GM23338 (cell line): Measurements from ENCODE around the gene TSPAN4. TPM values are rescaled to one million over a fixed set of nuclear protein-coding genes. Genes with fewer than 3 reads are reported as not detected.

Experiments used
- ATAC-seq: fragments of 200-7000 bp; cut with Tn5 transposase; 3 replicates; pipeline ENCODE4 v1.9.1; 2020
- DNase-seq: peaks from one replicate; pipeline ENCODE4 v3.0.0-alpha.2; 2015; ENCODE audit warnings: low spot score
- H2AFZ ChIP-seq: fragments of 200-600 bp; sonication (generic); 2 replicates; pipeline ENCODE4 v1.8.0; 2016; ENCODE audit warnings: antibody characterized with exemption, mild to moderate bottlenecking, moderate library complexity
- H3F3A ChIP-seq: fragments of 200-600 bp; sonication (generic); replicated peaks from 2 replicates; pipeline ENCODE4 v1.8.0; 2017; ENCODE audit warnings: antibody characterized with exemption, mixed run types, low read depth
- H3K27ac ChIP-seq: fragments of 200-600 bp; sonication (generic); 2 replicates; pipeline ENCODE4 v1.6.1; 2016; ENCODE audit warnings: low read depth
- H3K27me3 ChIP-seq: fragments of 200-600 bp; sonication (generic); 2 replicates; pipeline ENCODE4 v1.8.0; 2016; ENCODE audit warnings: mild to moderate bottlenecking, mixed run types, moderate library complexity; ENCODE audit not compliant: insufficient read depth
- H3K36me3 ChIP-seq: fragments of 200-600 bp; sonication (generic); 2 replicates; pipeline ENCODE4 v1.8.0; 2016; ENCODE audit warnings: mild to moderate bottlenecking; ENCODE audit not compliant: insufficient read depth
- H3K4me1 ChIP-seq: fragments of 200-600 bp; sonication (generic); 2 replicates; pipeline ENCODE4 v1.8.0; 2016; ENCODE audit warnings: mild to moderate bottlenecking, moderate library complexity; ENCODE audit not compliant: insufficient read depth
- H3K4me2 ChIP-seq: fragments of 200-600 bp; sonication (generic); 2 replicates; pipeline ENCODE4 v1.7.1; 2017; ENCODE audit warnings: mixed run types
- H3K4me3 ChIP-seq: fragments of 200-600 bp; sonication (generic); 2 replicates; pipeline ENCODE4 v1.6.1; 2016; ENCODE audit warnings: mixed run types
- H3K79me2 ChIP-seq: fragments of 200-600 bp; sonication (generic); replicated peaks from 2 replicates; pipeline ENCODE4 v1.8.0; 2017; ENCODE audit warnings: mild to moderate bottlenecking; ENCODE audit not compliant: insufficient read depth
- H3K9me2 ChIP-seq: fragments of 200-600 bp; sonication (generic); 2 replicates; pipeline ENCODE4 v1.8.0; 2017; ENCODE audit not compliant: insufficient read depth
- H4K20me1 ChIP-seq: fragments of 200-600 bp; sonication (generic); replicated peaks from 2 replicates; pipeline ENCODE4 v1.8.0; 2017; ENCODE audit warnings: mild to moderate bottlenecking; ENCODE audit not compliant: insufficient read depth
- H3K27ac Mint-ChIP-seq: 2 replicates; pipeline ENCODE4 v1.8.0; 2020; ENCODE audit warnings: inconsistent platforms, mild to moderate bottlenecking, moderate library complexity, mixed read lengths
- H3K27me3 Mint-ChIP-seq: 3 replicates; pipeline ENCODE4 v1.8.0; 2022; ENCODE audit warnings: low read depth, mild to moderate bottlenecking, moderate library complexity, mixed read lengths, inconsistent platforms; ENCODE audit not compliant: insufficient read depth, poor library complexity
- H3K36me3 Mint-ChIP-seq: 3 replicates; pipeline ENCODE4 v1.8.0; 2021; ENCODE audit warnings: low read depth, mild to moderate bottlenecking, inconsistent platforms, moderate library complexity, mixed read lengths
- H3K4me1 Mint-ChIP-seq: 3 replicates; pipeline ENCODE4 v1.8.0; 2020; ENCODE audit warnings: mild to moderate bottlenecking, inconsistent platforms, mixed read lengths
- H3K4me3 Mint-ChIP-seq: 3 replicates; pipeline ENCODE4 v1.8.0; 2021; ENCODE audit warnings: moderate library complexity, mild to moderate bottlenecking, inconsistent platforms, mixed read lengths
- H3K9me3 Mint-ChIP-seq: 3 replicates; pipeline ENCODE4 v1.8.0; 2020; ENCODE audit warnings: moderate library complexity, mild to moderate bottlenecking, inconsistent platforms, mixed read lengths
- CREB1 ChIP-seq: fragments of 250-450 bp; sonication (Bioruptor Pico); IDR thresholded peaks from 2 replicates; pipeline ENCODE4 v1.5.0; 2020; ENCODE audit warnings: low read depth, mild to moderate bottlenecking, moderate library complexity
- EZH2 ChIP-seq: fragments of 200-600 bp; sonication (generic); IDR thresholded peaks from one replicate; pipeline ENCODE4 v1.8.0; 2017; ENCODE audit warnings: antibody characterized with exemption, mild to moderate bottlenecking, low read depth; ENCODE audit not compliant: unreplicated experiment
- EZH2phosphoT487 ChIP-seq: fragments of 200-600 bp; sonication (generic); IDR thresholded peaks from one replicate; pipeline ENCODE4 v1.8.1; 2018; ENCODE audit warnings: antibody characterized with exemption; ENCODE audit not compliant: unreplicated experiment
- JUNB ChIP-seq: IDR thresholded peaks from one replicate; pipeline ENCODE4 v1.6.1; 2016; ENCODE audit warnings: antibody characterized with exemption; ENCODE audit not compliant: unreplicated experiment
- NANOG ChIP-seq: IDR thresholded peaks from 2 replicates; pipeline ENCODE4 v1.6.1; 2016; ENCODE audit warnings: antibody characterized with exemption, borderline replicate concordance
- POLR2AphosphoS5 ChIP-seq: IDR thresholded peaks from 2 replicates; pipeline ENCODE4 v1.6.1; 2016; ENCODE audit warnings: antibody characterized with exemption, low read depth
- STAT1 ChIP-seq: IDR thresholded peaks from one replicate; pipeline ENCODE4 v1.6.1; 2016; ENCODE audit warnings: antibody characterized with exemption; ENCODE audit not compliant: unreplicated experiment
- ZNF114 ChIP-seq: fragments of 250-450 bp; sonication (Bioruptor Pico); IDR thresholded peaks from 2 replicates; pipeline ENCODE4 v1.5.0; 2020; ENCODE audit warnings: mild to moderate bottlenecking, moderate library complexity
- ZNF331 ChIP-seq: fragments of 250-450 bp; sonication (Bioruptor Pico); IDR thresholded peaks from 2 replicates; pipeline ENCODE4 v1.5.0; 2020; ENCODE audit warnings: low read depth, mild to moderate bottlenecking, moderate library complexity
- polyA plus RNA-seq: library from polyadenylated mRNA; unstranded; fragments of >200 nt; fragmentation: Nextera tagmentation; extraction: Ambion mirVana; gene quantifications from 2 replicates; pipeline ENCODE4 v1.2.1, GENCODE V29; 2016
- total RNA-seq: library from RNA; depleted of rRNA; stranded (reverse); fragments of >200 nt; shearing (Covaris generic); gene quantifications from 2 replicates; pipeline ENCODE4 v1.2.3, GENCODE V29; 2014
- TF ChIP-seq, protein P1 (sequence below): IDR thresholded peaks from 2 replicates; pipeline ENCODE4 v1.6.1; 2016; ENCODE audit warnings: antibody characterized with exemption
- TF ChIP-seq, protein P2 (sequence below): fragments of 250-450 bp; sonication (Bioruptor Pico); IDR thresholded peaks from 2 replicates; pipeline ENCODE4 v1.5.0; 2020; ENCODE audit warnings: mild to moderate bottlenecking, moderate library complexity
- TF ChIP-seq, protein P3 (sequence below): IDR thresholded peaks from one replicate; pipeline ENCODE4 v1.6.1; 2018; ENCODE audit warnings: antibody characterized with exemption; ENCODE audit not compliant: unreplicated experiment

Gene TSPAN4
- total and polyA plus RNA-seq, 2 experiments from 2014 or later, result 76.8 to 150 TPM

DNA sequence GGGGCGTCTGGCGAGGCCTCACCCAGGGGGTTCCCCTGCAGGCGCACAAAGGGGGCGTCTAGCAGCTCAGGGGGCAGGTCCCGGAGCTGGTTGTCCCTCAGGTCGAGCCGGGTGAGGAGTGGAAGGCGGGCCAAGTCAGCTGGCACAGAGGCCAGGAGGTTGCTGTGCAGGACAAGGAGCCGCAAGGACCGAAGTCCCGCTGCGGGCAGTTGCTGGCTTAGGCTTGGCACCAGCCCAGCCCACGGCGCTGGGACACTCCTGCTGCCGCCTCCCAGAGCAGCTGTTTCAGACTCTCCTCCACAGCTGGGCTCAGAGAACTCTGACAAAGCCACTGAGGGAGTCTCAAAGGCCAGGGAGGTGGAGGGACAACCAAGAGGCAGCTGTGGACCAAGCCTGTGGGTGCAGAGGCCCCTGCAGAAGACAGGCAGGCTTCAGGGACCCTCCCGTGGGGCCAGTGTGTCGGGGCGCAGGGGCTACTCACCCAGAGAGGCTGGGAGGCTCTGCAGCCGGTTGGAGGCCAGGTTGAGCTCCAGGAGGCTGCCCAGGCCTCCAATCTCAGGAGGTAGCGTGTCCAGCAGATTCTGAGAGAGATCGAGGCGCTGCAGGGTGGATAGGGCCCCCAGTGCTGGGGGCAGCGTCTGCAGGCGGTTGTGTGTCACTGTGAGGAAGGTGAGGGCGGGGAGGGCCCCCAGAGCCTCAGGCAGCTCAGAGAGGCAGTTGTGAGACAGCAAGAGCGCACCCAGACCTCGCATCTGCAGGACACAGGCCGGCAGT, 39.8 kb upstream of the TSPAN4 start (continued):
- TF ChIP-seq, protein P1, sequence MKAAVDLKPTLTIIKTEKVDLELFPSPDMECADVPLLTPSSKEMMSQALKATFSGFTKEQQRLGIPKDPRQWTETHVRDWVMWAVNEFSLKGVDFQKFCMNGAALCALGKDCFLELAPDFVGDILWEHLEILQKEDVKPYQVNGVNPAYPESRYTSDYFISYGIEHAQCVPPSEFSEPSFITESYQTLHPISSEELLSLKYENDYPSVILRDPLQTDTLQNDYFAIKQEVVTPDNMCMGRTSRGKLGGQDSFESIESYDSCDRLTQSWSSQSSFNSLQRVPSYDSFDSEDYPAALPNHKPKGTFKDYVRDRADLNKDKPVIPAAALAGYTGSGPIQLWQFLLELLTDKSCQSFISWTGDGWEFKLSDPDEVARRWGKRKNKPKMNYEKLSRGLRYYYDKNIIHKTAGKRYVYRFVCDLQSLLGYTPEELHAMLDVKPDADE, result no peak
- no peak for TF ChIP-seq NANOG

DNA sequence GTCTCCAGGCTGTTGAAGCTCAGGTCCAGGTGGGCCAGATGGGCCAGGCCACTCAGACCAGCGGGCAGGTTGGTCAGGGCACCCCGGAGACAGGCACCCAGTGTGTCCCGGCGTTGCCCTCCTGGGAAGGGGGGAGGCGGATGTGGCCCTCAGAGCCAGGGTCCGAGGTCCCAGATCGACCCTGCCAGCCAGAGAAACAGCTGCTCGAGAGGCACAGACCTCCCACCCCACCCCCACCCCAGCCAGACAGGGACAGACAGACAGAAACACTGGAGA, 39.2 kb upstream of the TSPAN4 start:
- no peak overlapping the region; the same call in 1 of the 2 replicates for H3K4me3 ChIP-seq
- H3K4me2 ChIP-seq, result no peak overlapping the region
- peak overlapping the region; percentile 76; the same call in 1 of the 3 replicates for H3K4me3 Mint-ChIP-seq
- H3K27ac ChIP-seq, result no peak overlapping the region
- H3K27me3 Mint-ChIP-seq, result peaks cover 16% of the 10 kb centered on the region
- H3F3A ChIP-seq, result peaks cover 24% of the 10 kb centered on the region; the same call in 1 of the 2 replicates
- ATAC-seq (no peak), DNase-seq (no peak)
- peaks cover 7% of the 10 kb centered on the region; the same call in 1 of the 2 replicates for H3K4me1 ChIP-seq
- no peaks in the 10 kb centered on the region for H3K9me2 ChIP-seq
- H3K4me1 Mint-ChIP-seq, result peaks cover 7% of the 10 kb centered on the region; the same call in 2 of the 3 replicates
- H3K79me2 ChIP-seq, result peaks cover 11% of the 10 kb centered on the region
- no peaks in the 10 kb centered on the region for H3K9me3 Mint-ChIP-seq
- H3K27me3 ChIP-seq, result no peaks in the 10 kb centered on the region
- H2AFZ ChIP-seq, result no peak overlapping the region
- no peak overlapping the region for H3K27ac Mint-ChIP-seq
- peaks cover 2% of the 10 kb centered on the region; the same call in 1 of the 3 replicates for H3K36me3 Mint-ChIP-seq
- H4K20me1 ChIP-seq, result no peaks in the 10 kb centered on the region
- H3K36me3 ChIP-seq, result no peaks in the 10 kb centered on the region
- TF ChIP-seq, protein P2, sequence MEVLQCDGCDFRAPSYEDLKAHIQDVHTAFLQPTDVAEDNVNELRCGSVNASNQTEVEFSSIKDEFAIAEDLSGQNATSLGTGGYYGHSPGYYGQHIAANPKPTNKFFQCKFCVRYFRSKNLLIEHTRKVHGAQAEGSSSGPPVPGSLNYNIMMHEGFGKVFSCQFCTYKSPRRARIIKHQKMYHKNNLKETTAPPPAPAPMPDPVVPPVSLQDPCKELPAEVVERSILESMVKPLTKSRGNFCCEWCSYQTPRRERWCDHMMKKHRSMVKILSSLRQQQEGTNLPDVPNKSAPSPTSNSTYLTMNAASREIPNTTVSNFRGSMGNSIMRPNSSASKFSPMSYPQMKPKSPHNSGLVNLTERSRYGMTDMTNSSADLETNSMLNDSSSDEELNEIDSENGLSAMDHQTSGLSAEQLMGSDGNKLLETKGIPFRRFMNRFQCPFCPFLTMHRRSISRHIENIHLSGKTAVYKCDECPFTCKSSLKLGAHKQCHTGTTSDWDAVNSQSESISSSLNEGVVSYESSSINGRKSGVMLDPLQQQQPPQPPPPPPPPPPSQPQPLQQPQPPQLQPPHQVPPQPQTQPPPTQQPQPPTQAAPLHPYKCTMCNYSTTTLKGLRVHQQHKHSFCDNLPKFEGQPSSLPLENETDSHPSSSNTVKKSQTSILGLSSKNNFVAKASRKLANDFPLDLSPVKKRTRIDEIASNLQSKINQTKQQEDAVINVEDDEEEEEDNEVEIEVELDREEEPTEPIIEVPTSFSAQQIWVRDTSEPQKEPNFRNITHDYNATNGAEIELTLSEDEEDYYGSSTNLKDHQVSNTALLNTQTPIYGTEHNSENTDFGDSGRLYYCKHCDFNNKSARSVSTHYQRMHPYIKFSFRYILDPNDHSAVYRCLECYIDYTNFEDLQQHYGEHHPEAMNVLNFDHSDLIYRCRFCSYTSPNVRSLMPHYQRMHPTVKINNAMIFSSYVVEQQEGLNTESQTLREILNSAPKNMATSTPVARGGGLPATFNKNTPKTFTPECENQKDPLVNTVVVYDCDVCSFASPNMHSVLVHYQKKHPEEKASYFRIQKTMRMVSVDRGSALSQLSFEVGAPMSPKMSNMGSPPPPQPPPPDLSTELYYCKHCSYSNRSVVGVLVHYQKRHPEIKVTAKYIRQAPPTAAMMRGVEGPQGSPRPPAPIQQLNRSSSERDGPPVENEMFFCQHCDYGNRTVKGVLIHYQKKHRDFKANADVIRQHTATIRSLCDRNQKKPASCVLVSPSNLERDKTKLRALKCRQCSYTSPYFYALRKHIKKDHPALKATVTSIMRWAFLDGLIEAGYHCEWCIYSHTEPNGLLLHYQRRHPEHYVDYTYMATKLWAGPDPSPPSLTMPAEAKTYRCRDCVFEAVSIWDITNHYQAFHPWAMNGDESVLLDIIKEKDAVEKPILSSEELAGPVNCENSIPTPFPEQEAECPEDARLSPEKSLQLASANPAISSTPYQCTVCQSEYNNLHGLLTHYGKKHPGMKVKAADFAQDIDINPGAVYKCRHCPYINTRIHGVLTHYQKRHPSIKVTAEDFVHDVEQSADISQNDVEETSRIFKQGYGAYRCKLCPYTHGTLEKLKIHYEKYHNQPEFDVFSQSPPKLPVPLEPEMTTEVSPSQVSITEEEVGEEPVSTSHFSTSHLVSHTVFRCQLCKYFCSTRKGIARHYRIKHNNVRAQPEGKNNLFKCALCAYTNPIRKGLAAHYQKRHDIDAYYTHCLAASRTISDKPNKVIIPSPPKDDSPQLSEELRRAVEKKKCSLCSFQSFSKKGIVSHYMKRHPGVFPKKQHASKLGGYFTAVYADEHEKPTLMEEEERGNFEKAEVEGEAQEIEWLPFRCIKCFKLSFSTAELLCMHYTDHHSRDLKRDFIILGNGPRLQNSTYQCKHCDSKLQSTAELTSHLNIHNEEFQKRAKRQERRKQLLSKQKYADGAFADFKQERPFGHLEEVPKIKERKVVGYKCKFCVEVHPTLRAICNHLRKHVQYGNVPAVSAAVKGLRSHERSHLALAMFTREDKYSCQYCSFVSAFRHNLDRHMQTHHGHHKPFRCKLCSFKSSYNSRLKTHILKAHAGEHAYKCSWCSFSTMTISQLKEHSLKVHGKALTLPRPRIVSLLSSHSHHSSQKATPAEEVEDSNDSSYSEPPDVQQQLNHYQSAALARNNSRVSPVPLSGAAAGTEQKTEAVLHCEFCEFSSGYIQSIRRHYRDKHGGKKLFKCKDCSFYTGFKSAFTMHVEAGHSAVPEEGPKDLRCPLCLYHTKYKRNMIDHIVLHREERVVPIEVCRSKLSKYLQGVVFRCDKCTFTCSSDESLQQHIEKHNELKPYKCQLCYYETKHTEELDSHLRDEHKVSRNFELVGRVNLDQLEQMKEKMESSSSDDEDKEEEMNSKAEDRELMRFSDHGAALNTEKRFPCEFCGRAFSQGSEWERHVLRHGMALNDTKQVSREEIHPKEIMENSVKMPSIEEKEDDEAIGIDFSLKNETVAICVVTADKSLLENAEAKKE (CRISPR knock-in tag), result no peak
- TF ChIP-seq JUNB, result no peak
- TF ChIP-seq, protein P3, sequence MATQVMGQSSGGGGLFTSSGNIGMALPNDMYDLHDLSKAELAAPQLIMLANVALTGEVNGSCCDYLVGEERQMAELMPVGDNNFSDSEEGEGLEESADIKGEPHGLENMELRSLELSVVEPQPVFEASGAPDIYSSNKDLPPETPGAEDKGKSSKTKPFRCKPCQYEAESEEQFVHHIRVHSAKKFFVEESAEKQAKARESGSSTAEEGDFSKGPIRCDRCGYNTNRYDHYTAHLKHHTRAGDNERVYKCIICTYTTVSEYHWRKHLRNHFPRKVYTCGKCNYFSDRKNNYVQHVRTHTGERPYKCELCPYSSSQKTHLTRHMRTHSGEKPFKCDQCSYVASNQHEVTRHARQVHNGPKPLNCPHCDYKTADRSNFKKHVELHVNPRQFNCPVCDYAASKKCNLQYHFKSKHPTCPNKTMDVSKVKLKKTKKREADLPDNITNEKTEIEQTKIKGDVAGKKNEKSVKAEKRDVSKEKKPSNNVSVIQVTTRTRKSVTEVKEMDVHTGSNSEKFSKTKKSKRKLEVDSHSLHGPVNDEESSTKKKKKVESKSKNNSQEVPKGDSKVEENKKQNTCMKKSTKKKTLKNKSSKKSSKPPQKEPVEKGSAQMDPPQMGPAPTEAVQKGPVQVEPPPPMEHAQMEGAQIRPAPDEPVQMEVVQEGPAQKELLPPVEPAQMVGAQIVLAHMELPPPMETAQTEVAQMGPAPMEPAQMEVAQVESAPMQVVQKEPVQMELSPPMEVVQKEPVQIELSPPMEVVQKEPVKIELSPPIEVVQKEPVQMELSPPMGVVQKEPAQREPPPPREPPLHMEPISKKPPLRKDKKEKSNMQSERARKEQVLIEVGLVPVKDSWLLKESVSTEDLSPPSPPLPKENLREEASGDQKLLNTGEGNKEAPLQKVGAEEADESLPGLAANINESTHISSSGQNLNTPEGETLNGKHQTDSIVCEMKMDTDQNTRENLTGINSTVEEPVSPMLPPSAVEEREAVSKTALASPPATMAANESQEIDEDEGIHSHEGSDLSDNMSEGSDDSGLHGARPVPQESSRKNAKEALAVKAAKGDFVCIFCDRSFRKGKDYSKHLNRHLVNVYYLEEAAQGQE, result no peak
- TF ChIP-seq ZNF114, result no peak
- TF ChIP-seq POLR2AphosphoS5, result no peak
- TF ChIP-seq NANOG, result no peak
- no peak for TF ChIP-seq STAT1
- no peak for TF ChIP-seq EZH2
- TF ChIP-seq, protein P1, result no peak
- no peak for TF ChIP-seq CREB1 (CRISPR knock-in tag)
- no peak for TF ChIP-seq EZH2phosphoT487
- TF ChIP-seq ZNF331, result no peak
